ENCODE data around the gene PRKAB1. TPM values are rescaled to one million over a fixed set of nuclear protein-coding genes. Genes with fewer than 3 reads are reported as not detected.
"Not testable (repeated sequence)": the region's sequence is repeated elsewhere in the genome, so short reads cannot be mapped to it uniquely, and the experiment has no call there.

The PRKAB1 gene
- 9.4 and 18.6 TPM in 2 replicates for total RNA-seq (2012; rRNA removed)

- H3K9ac ChIP-seq (ENCODE audit: low read depth, low read length), result peak within 1 kb of the TSS; percentile 94
- H3K4me3 ChIP-seq (ENCODE audit: low read length), result peak within 1 kb of the TSS; percentile 92
- H3K27me3 ChIP-seq (ENCODE audit: control insufficient read depth, insufficient read depth, low read length), result no peaks in the 10 kb centered on the region
- H3K36me3 ChIP-seq (ENCODE audit: insufficient read depth, low read length), result peaks cover 19% of the 10 kb centered on the region
- H3K4me1 ChIP-seq (ENCODE audit: control insufficient read depth, insufficient read depth, low read length), result peaks cover 20% of the 10 kb centered on the region
- H3K9me3 ChIP-seq (replicated peaks; ENCODE audit: low read length), result no peaks in the 10 kb centered on the region
- H3K4me2 ChIP-seq (ENCODE audit: low read length), result peak within 1 kb of the TSS; percentile 81
These were observed at the start of gene PRKAB1 for GRCh38 chr12:119667577-119668323. Gene PRKAB1 (plus strand): TSS chr12:119668133. CDS start chr12:119668245, 112 bp downstream.

- not testable (repeated sequence) for H3K4me3 ChIP-seq (ENCODE audit: low read length); H3K9ac ChIP-seq (ENCODE audit: low read depth, low read length); H3K27me3 ChIP-seq (ENCODE audit: control insufficient read depth, insufficient read depth, low read length); H3K4me2 ChIP-seq (ENCODE audit: low read length); H3K9me3 ChIP-seq (replicated peaks; ENCODE audit: low read length)
- H3K36me3 ChIP-seq (ENCODE audit: insufficient read depth, low read length), result peaks cover 25% of the 10 kb centered on the region
- peaks cover 45% of the 10 kb centered on the region for H3K4me1 ChIP-seq (ENCODE audit: control insufficient read depth, insufficient read depth, low read length)
These were observed 49.5 kb upstream of the PRKAB1 start for GRCh38 chr12:119618328-119618896.

- Histone ChIP-seq H3K9ac (ENCODE audit: low read depth, low read length) (no peak overlapping the region), H3K27me3 (ENCODE audit: control insufficient read depth, insufficient read depth, low read length) (no peaks in the 10 kb centered on the region), H3K4me1 (ENCODE audit: control insufficient read depth, insufficient read depth, low read length) (peaks cover 31% of the 10 kb centered on the region), H3K4me2 (ENCODE audit: low read length) (no peak overlapping the region), H3K36me3 (ENCODE audit: insufficient read depth, low read length) (peaks cover 25% of the 10 kb centered on the region), H3K4me3 (ENCODE audit: low read length) (no peak overlapping the region), H3K9me3 (replicated peaks; ENCODE audit: low read length) (no peaks in the 10 kb centered on the region)
These were observed 47.4 kb upstream of the PRKAB1 start for GRCh38 chr12:119620490-119620889.

- H3K4me1 ChIP-seq (ENCODE audit: control insufficient read depth, insufficient read depth, low read length), result peaks cover 32% of the 10 kb centered on the region
- H3K4me2 ChIP-seq (ENCODE audit: low read length), result peak overlapping the region; percentile 55
- H3K9me3 ChIP-seq (replicated peaks; ENCODE audit: low read length), result no peaks in the 10 kb centered on the region
- no peak overlapping the region for H3K4me3 ChIP-seq (ENCODE audit: low read length)
- no peaks in the 10 kb centered on the region for H3K27me3 ChIP-seq (ENCODE audit: control insufficient read depth, insufficient read depth, low read length)
- peaks cover 21% of the 10 kb centered on the region for H3K36me3 ChIP-seq (ENCODE audit: insufficient read depth, low read length)
- H3K9ac ChIP-seq (ENCODE audit: low read depth, low read length), result no peak overlapping the region
These were observed 46.1 kb upstream of the PRKAB1 start for GRCh38 chr12:119621878-119622277.

GRCh38 chr12:119624966-119625365, 43.0 kb upstream of the PRKAB1 start:
- peaks cover 24% of the 10 kb centered on the region for H3K36me3 ChIP-seq (ENCODE audit: insufficient read depth, low read length)
- H3K9ac ChIP-seq (ENCODE audit: low read depth, low read length), result no peak overlapping the region
- H3K4me1 ChIP-seq (ENCODE audit: control insufficient read depth, insufficient read depth, low read length), result peaks cover 37% of the 10 kb centered on the region
- H3K9me3 ChIP-seq (replicated peaks; ENCODE audit: low read length), result no peaks in the 10 kb centered on the region
- H3K4me3 ChIP-seq (ENCODE audit: low read length), result no peak overlapping the region
- H3K4me2 ChIP-seq (ENCODE audit: low read length), result no peak overlapping the region
- no peaks in the 10 kb centered on the region for H3K27me3 ChIP-seq (ENCODE audit: control insufficient read depth, insufficient read depth, low read length)

GRCh38 chr12:119627019-119627643, 40.8 kb upstream of the PRKAB1 start:
- H3K9ac ChIP-seq (ENCODE audit: low read depth, low read length), result no peak overlapping the region
- H3K4me3 ChIP-seq (ENCODE audit: low read length), result no peak overlapping the region
- peaks cover 28% of the 10 kb centered on the region for H3K4me1 ChIP-seq (ENCODE audit: control insufficient read depth, insufficient read depth, low read length)
- H3K27me3 ChIP-seq (ENCODE audit: control insufficient read depth, insufficient read depth, low read length), result no peaks in the 10 kb centered on the region
- H3K4me2 ChIP-seq (ENCODE audit: low read length), result no peak overlapping the region
- no peaks in the 10 kb centered on the region for H3K9me3 ChIP-seq (replicated peaks; ENCODE audit: low read length)
- peaks cover 38% of the 10 kb centered on the region for H3K36me3 ChIP-seq (ENCODE audit: insufficient read depth, low read length)

GRCh38 chr12:119627686-119628085, 40.2 kb upstream of the PRKAB1 start:
- Histone ChIP-seq H3K9ac (ENCODE audit: low read depth, low read length) (no peak overlapping the region), H3K27me3 (ENCODE audit: control insufficient read depth, insufficient read depth, low read length) (no peaks in the 10 kb centered on the region), H3K9me3 (replicated peaks; ENCODE audit: low read length) (no peaks in the 10 kb centered on the region), H3K4me3 (ENCODE audit: low read length) (no peak overlapping the region), H3K36me3 (ENCODE audit: insufficient read depth, low read length) (peaks cover 34% of the 10 kb centered on the region), H3K4me2 (ENCODE audit: low read length) (no peak overlapping the region), H3K4me1 (ENCODE audit: control insufficient read depth, insufficient read depth, low read length) (peaks cover 27% of the 10 kb centered on the region)

GRCh38 chr12:119630223-119630780, 37.6 kb upstream of the PRKAB1 start:
- no peak overlapping the region for H3K9ac ChIP-seq (ENCODE audit: low read depth, low read length)
- H3K4me1 ChIP-seq (ENCODE audit: control insufficient read depth, insufficient read depth, low read length), result peaks cover 21% of the 10 kb centered on the region
- no peak overlapping the region for H3K4me3 ChIP-seq (ENCODE audit: low read length)
- H3K27me3 ChIP-seq (ENCODE audit: control insufficient read depth, insufficient read depth, low read length), result no peaks in the 10 kb centered on the region
- H3K4me2 ChIP-seq (ENCODE audit: low read length), result no peak overlapping the region
- H3K36me3 ChIP-seq (ENCODE audit: insufficient read depth, low read length), result peaks cover 41% of the 10 kb centered on the region
- no peaks in the 10 kb centered on the region for H3K9me3 ChIP-seq (replicated peaks; ENCODE audit: low read length)

- Histone ChIP-seq H3K4me1 (ENCODE audit: control insufficient read depth, insufficient read depth, low read length) (peaks cover 20% of the 10 kb centered on the region), H3K9ac (ENCODE audit: low read depth, low read length) (no peak overlapping the region), H3K9me3 (replicated peaks; ENCODE audit: low read length) (no peaks in the 10 kb centered on the region), H3K4me2 (ENCODE audit: low read length) (no peak overlapping the region), H3K27me3 (ENCODE audit: control insufficient read depth, insufficient read depth, low read length) (no peaks in the 10 kb centered on the region), H3K4me3 (ENCODE audit: low read length) (no peak overlapping the region), H3K36me3 (ENCODE audit: insufficient read depth, low read length) (peaks cover 49% of the 10 kb centered on the region)
These were observed 36.9 kb upstream of the PRKAB1 start for GRCh38 chr12:119630962-119631550.

- Histone ChIP-seq H3K4me2 (ENCODE audit: low read length) (no peak overlapping the region), H3K27me3 (ENCODE audit: control insufficient read depth, insufficient read depth, low read length) (no peaks in the 10 kb centered on the region), H3K4me3 (ENCODE audit: low read length) (no peak overlapping the region), H3K36me3 (ENCODE audit: insufficient read depth, low read length) (peaks cover 59% of the 10 kb centered on the region), H3K9ac (ENCODE audit: low read depth, low read length) (no peak overlapping the region), H3K9me3 (replicated peaks; ENCODE audit: low read length) (no peaks in the 10 kb centered on the region), H3K4me1 (ENCODE audit: control insufficient read depth, insufficient read depth, low read length) (peaks cover 15% of the 10 kb centered on the region)
These were observed 35.8 kb upstream of the PRKAB1 start for GRCh38 chr12:119631930-119632678.

- no peak overlapping the region for H3K4me2 ChIP-seq (ENCODE audit: low read length)
- H3K9me3 ChIP-seq (replicated peaks; ENCODE audit: low read length), result no peaks in the 10 kb centered on the region
- no peaks in the 10 kb centered on the region for H3K27me3 ChIP-seq (ENCODE audit: control insufficient read depth, insufficient read depth, low read length)
- no peak overlapping the region for H3K4me3 ChIP-seq (ENCODE audit: low read length)
- H3K9ac ChIP-seq (ENCODE audit: low read depth, low read length), result no peak overlapping the region
- peaks cover 11% of the 10 kb centered on the region for H3K4me1 ChIP-seq (ENCODE audit: control insufficient read depth, insufficient read depth, low read length)
- peaks cover 63% of the 10 kb centered on the region for H3K36me3 ChIP-seq (ENCODE audit: insufficient read depth, low read length)
These were observed 33.2 kb upstream of the PRKAB1 start for GRCh38 chr12:119634743-119635142.

Measured in skeletal muscle satellite cell (primary cell).